CD4-positive, alpha-beta T cell (primary cell): Measurements from ENCODE around the gene RPGR. TPM values are rescaled to one million over a fixed set of nuclear protein-coding genes. Genes with fewer than 3 reads are reported as not detected.

Experiments used
- ATAC-seq: fragments of 200-7000 bp; cut with Tn5 transposase; one replicate; pipeline ENCODE4 v1.10.0; 2022; ENCODE audit warnings: mild to moderate bottlenecking; ENCODE audit not compliant: poor library complexity
- CTCF ChIA-PET: fragments of 350-600 bp; sonication (Branson Sonifier 250); formaldehyde crosslinking; loops from one replicate; lab custom pipeline; 2021; ENCODE audit warnings: antibody characterized with exemption, inconsistent platforms; lab: Charles Lee
- POLR2A ChIA-PET: fragments of 350-600 bp; sonication (Branson Sonifier 250); formaldehyde crosslinking; loops from one replicate; lab custom pipeline; 2021; ENCODE audit warnings: antibody characterized with exemption, inconsistent platforms; lab: Charles Lee
- DNase-seq, 14 experiments: peaks; one replicate each; pipeline ENCODE4 v3.0.0-alpha.2; 2013 to 2020; ENCODE audit warnings: mixed read lengths in 2 of 14
- H3K27ac ChIP-seq, 2 donors: one replicate each; pipeline versions ENCODE4 v1.5.1 to v1.7.0; 2013; ENCODE audit warnings: low read length in 2 of 2, low read depth in 1 of 2, mild to moderate bottlenecking in 1 of 2
- H3K27me3 ChIP-seq, 2 experiments: 1 replicate in 1 of 2; 2 replicates in 1 of 2; pipeline versions ENCODE4 v1.6.1 to v1.7.0; 2013; ENCODE audit warnings: low read length in 2 of 2, control low read depth in 1 of 2, mild to moderate bottlenecking in 1 of 2, moderate library complexity in 1 of 2; ENCODE audit not compliant: insufficient read depth in 2 of 2, control insufficient read depth in 1 of 2
- H3K36me3 ChIP-seq: one replicate; pipeline ENCODE4 v1.6.1; 2013; ENCODE audit warnings: low read length, control low read depth; ENCODE audit not compliant: insufficient read depth
- H3K4me1 ChIP-seq: one replicate; pipeline ENCODE4 v1.6.1; 2013; ENCODE audit warnings: low read length, control low read depth; ENCODE audit not compliant: insufficient read depth
- H3K4me3 ChIP-seq: one replicate; pipeline ENCODE4 v1.5.1; 2013; ENCODE audit warnings: mild to moderate bottlenecking, low read length, moderate library complexity
- H3K9me3 ChIP-seq, 2 experiments: 1 replicate in 1 of 2; 2 replicates in 1 of 2; pipeline versions ENCODE4 v1.6.1 to v1.7.0; 2013; ENCODE audit warnings: low read length in 2 of 2, mild to moderate bottlenecking in 2 of 2, control low read depth in 1 of 2, moderate library complexity in 1 of 2; ENCODE audit not compliant: control insufficient read depth in 1 of 2, insufficient read depth in 1 of 2
- H3K27ac Mint-ChIP-seq: one replicate; pipeline ENCODE4 v1.8.0; 2020; ENCODE audit warnings: mixed read lengths
- H3K27me3 Mint-ChIP-seq: one replicate; pipeline ENCODE4 v1.8.0; 2021; ENCODE audit warnings: mixed read lengths
- H3K36me3 Mint-ChIP-seq: one replicate; pipeline ENCODE4 v1.8.0; 2021; ENCODE audit warnings: low read depth, mixed read lengths
- H3K4me1 Mint-ChIP-seq: one replicate; pipeline ENCODE4 v1.8.0; 2021; ENCODE audit warnings: low read depth, mixed read lengths
- H3K4me3 Mint-ChIP-seq: one replicate; pipeline ENCODE4 v1.8.0; 2020; ENCODE audit warnings: mild to moderate bottlenecking, mixed read lengths
- H3K9me3 Mint-ChIP-seq: one replicate; pipeline ENCODE4 v1.8.0; 2020; ENCODE audit warnings: mixed read lengths
- CTCF ChIP-seq: fragments of 200-600 bp; IDR thresholded peaks from one replicate; pipeline ENCODE4 v1.8.0; 2022; ENCODE audit warnings: antibody characterized with exemption, mild to moderate bottlenecking
- intact Hi-C, 2 experiments: fragments of 100-400 bp; cut with DNase I in 1 of 2; cut with micrococcal nuclease in 1 of 2; formaldehyde crosslinking; loops; one replicate each; pipeline versions ENCODE4 v1.15.1 to v1.9.0; 2023 to 2025; cut with DNase I, micrococcal nuclease
- total RNA-seq, 174 experiments: library from RNA in 2 of 174; stranded (reverse) in 2 of 174; gene quantifications; one replicate each; pipeline ENCODE4 v1.2.3 and lab custom pipeline; 2021 to 2026

Gene RPGR
- total RNA-seq, 2 experiments from 2014 or later, result 17.1 to 18.2 TPM

DNA sequence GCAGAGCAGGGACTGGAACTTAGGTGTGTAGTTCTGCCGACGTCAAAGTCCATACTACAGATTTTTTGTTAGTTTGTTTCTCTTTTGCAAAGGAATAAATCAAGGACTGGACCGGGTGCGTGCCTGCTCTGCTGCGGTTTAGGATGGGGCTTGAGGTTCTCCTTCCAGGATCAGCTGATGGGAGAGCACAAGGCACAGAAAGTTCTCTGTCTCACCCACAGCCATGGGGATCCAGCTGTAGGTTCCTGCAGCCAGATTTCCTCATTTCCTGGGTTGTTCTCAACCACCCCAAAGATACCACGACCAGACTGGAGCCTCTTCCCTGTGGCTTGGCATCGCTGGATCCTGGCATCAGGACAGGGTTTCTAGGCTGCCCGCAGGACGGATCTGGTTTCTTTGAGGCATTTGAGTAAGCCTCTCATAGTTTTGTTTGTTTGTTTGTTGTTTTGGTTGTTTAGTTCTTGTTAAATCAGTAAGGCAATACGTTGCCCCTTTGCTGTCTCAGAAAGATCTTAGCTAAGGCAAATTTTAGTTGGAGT lies 105.8 kb downstream of the RPGR start:
- Histone ChIP-seq H3K4me1 (peaks cover 9% of the 10 kb centered on the region), H3K27ac (no peak overlapping the region), H3K36me3 (no peaks in the 10 kb centered on the region), H3K9me3 (no peaks in the 10 kb centered on the region), H3K27me3 (peaks cover 9 to 12% of the 10 kb centered on the region in 2 experiments), H3K4me3 (no peak overlapping the region)
- no peak for DNase-seq
- ChIA-PET POLR2A (no interaction called here), CTCF (no interaction called here)
- Mint-ChIP-seq H3K27me3 (peaks cover 58% of the 10 kb centered on the region), H3K27ac (no peak overlapping the region), H3K36me3 (no peaks in the 10 kb centered on the region), H3K4me3 (no peak overlapping the region), H3K4me1 (no peaks in the 10 kb centered on the region), H3K9me3 (no peaks in the 10 kb centered on the region)
- TF ChIP-seq CTCF, result no peak
- intact Hi-C loops, result no loop called here
- no peak for ATAC-seq

GRCh38 chrX:38220415-38221390 lies 106.6 kb downstream of the RPGR start, which contains the start of gene SRPX:
Gene SRPX, minus strand, starts transcription at chrX:38220871. Its CDS starts 79 bp downstream, at chrX:38220792.
- Mint-ChIP-seq H3K4me1 (no peaks in the 10 kb centered on the region), H3K9me3 (no peaks in the 10 kb centered on the region), H3K27ac (no peak within 1 kb of the TSS), H3K36me3 (no peaks in the 10 kb centered on the region), H3K4me3 (no peak within 1 kb of the TSS), H3K27me3 (peaks cover 64% of the 10 kb centered on the region)
- Histone ChIP-seq H3K36me3 (no peaks in the 10 kb centered on the region), H3K9me3 (no peaks in the 10 kb centered on the region), H3K27me3 (peaks cover 9 to 12% of the 10 kb centered on the region in 2 experiments), H3K27ac (no peak within 1 kb of the TSS), H3K4me3 (peak within 1 kb of the TSS; percentile 5), H3K4me1 (peaks cover 9% of the 10 kb centered on the region)
- ChIA-PET POLR2A (no interaction called here), CTCF (no interaction called here)
- ATAC-seq (no peak), DNase-seq (no peak)
- intact Hi-C loops, result no loop called here
- TF ChIP-seq CTCF, result no peak

GRCh38 chrX:38220024-38220414 lies 107.3 kb downstream of the RPGR start:
- H3K27me3 Mint-ChIP-seq, result peaks cover 59% of the 10 kb centered on the region
- peak in 2 of 14 experiments; percentile 6 to 13 for DNase-seq
- H3K9me3 ChIP-seq, result no peaks in the 10 kb centered on the region
- peaks cover 9% of the 10 kb centered on the region for H3K4me1 ChIP-seq
- peak overlapping the region; percentile 5 for H3K4me3 ChIP-seq
- no peak for ATAC-seq
- POLR2A ChIA-PET, result no interaction called here
- H3K27me3 ChIP-seq, result peaks cover 9 to 12% of the 10 kb centered on the region in 2 experiments
- H3K36me3 Mint-ChIP-seq, result no peaks in the 10 kb centered on the region
- H3K27ac Mint-ChIP-seq, result no peak overlapping the region
- H3K4me1 Mint-ChIP-seq, result no peaks in the 10 kb centered on the region
- H3K27ac ChIP-seq, result no peak overlapping the region
- no peak for TF ChIP-seq CTCF
- CTCF ChIA-PET, result no interaction called here
- H3K4me3 Mint-ChIP-seq, result no peak overlapping the region
- H3K36me3 ChIP-seq, result no peaks in the 10 kb centered on the region
- intact Hi-C loops, result no loop called here
- no peaks in the 10 kb centered on the region for H3K9me3 Mint-ChIP-seq

Other genes with a start within 250 kb of the RPGR start
- gene SRPX, start 106.6 kb downstream of the RPGR start, total RNA-seq, result not detected
- not detected for gene OTC, start 25.1 kb upstream of the RPGR start, total RNA-seq
- under 1 TPM in 1 of 2 experiments, not detected in 1; 0.36 TPM for gene TSPAN7, start 234.0 kb upstream of the RPGR start, total RNA-seq